ENCODE results near the gene UVSSA. TPM values are rescaled to one million over a fixed set of nuclear protein-coding genes. Genes with fewer than 3 reads are reported as not detected.

The UVSSA gene
- total and polyA plus RNA-seq, 2 experiments from 2014 or later, result 2.9 to 4.1 TPM

GRCh38 chr4:1379351-1379781, 32.4 kb downstream of the UVSSA start:
- Histone ChIP-seq H3K9me3 (ENCODE audit: low read depth) (no peaks in the 10 kb centered on the region), H3K4me1 (ENCODE audit: insufficient read depth) (no peaks in the 10 kb centered on the region), H3F3A (ENCODE audit: insufficient read depth) (no peaks in the 10 kb centered on the region), H3K36me3 (ENCODE audit: low read depth) (no peaks in the 10 kb centered on the region), H3K27ac (no peak overlapping the region), H3K4me2 (ENCODE audit: unreplicated experiment) (no peak overlapping the region), H4K20me1 (ENCODE audit: insufficient read depth) (no peaks in the 10 kb centered on the region), H3K4me3 (no peak overlapping the region), H3K9me2 (ENCODE audit: insufficient read depth) (no peaks in the 10 kb centered on the region), H3K9ac (no peak overlapping the region), H3K27me3 (replicated peaks; ENCODE audit: insufficient read depth) (no peaks in the 10 kb centered on the region), H2AFZ (no peak overlapping the region), H3K79me2 (ENCODE audit: insufficient read depth) (no peaks in the 10 kb centered on the region)
- in situ Hi-C loops (cut with MboI), result no loop called here
- WGBS, 2 experiments (ENCODE audit: low coverage in 1 of 2, low lambda C conversion rate in 2 of 2, missing lambda C conversion rate in 2 of 2), result 88 to 92% methylated on average over 25 to 27 of the region's 27 CpGs
- no peak for DNase-seq
- TF ChIP-seq EZH2phosphoT487 (IDR thresholded peaks at IDR 0.05; ENCODE audit: insufficient read depth, low read depth) (no peak), EZH2 (IDR thresholded peaks at IDR 0.05; ENCODE audit: insufficient read depth, poor library complexity, severe bottlenecking) (no peak)

DNA sequence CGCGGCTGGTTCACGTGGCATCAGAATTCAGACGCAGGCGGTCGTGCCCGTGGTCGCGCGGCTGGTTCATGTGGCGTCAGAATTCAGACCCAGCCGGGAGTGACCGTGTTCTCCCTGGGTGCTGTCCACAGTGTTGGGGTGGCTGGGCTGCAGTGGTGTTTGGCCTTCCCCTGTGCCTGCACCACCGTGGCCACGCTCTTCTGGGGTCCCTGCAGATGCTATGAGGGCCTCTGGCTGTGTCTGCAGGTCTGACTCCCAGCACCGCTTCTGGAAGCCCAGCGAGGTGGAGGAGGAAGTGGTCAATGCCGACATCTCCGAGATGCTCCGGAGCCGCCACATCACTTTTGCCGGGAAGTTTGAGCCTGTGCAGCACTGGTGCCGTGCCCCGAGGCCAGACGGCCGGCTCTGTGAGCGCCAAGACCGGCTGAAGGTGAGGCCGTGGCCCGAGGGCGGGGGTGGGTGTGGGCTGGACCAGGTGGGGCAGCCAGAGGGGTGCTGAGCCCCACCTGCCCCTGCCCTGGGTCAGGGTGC, 32.9 kb downstream of the UVSSA start:
- no peak overlapping the region for H2AFZ ChIP-seq
- WGBS, 2 experiments (ENCODE audit: low coverage in 1 of 2, low lambda C conversion rate in 2 of 2, missing lambda C conversion rate in 2 of 2), result 96 to 98% methylated on average over 24 to 31 of the region's 31 CpGs
- TF ChIP-seq EZH2phosphoT487 (IDR thresholded peaks at IDR 0.05; ENCODE audit: insufficient read depth, low read depth) (no peak), EZH2 (IDR thresholded peaks at IDR 0.05; ENCODE audit: insufficient read depth, poor library complexity, severe bottlenecking) (no peak)
- H3K36me3 ChIP-seq (ENCODE audit: low read depth), result no peaks in the 10 kb centered on the region
- H3K4me2 ChIP-seq (ENCODE audit: unreplicated experiment), result no peak overlapping the region
- H3K27ac ChIP-seq, result no peak overlapping the region
- no peaks in the 10 kb centered on the region for H3K4me1 ChIP-seq (ENCODE audit: insufficient read depth)
- in situ Hi-C loops (cut with MboI), result no loop called here
- DNase-seq, result no peak
- H4K20me1 ChIP-seq (ENCODE audit: insufficient read depth), result no peaks in the 10 kb centered on the region
- H3F3A ChIP-seq (ENCODE audit: insufficient read depth), result no peaks in the 10 kb centered on the region
- H3K27me3 ChIP-seq (replicated peaks; ENCODE audit: insufficient read depth), result no peaks in the 10 kb centered on the region
- H3K9me3 ChIP-seq (ENCODE audit: low read depth), result no peaks in the 10 kb centered on the region
- no peak overlapping the region for H3K4me3 ChIP-seq
- H3K9ac ChIP-seq, result no peak overlapping the region
- H3K79me2 ChIP-seq (ENCODE audit: insufficient read depth), result no peaks in the 10 kb centered on the region
- no peaks in the 10 kb centered on the region for H3K9me2 ChIP-seq (ENCODE audit: insufficient read depth)

GRCh38 chr4:1380368-1381151, 33.6 kb downstream of the UVSSA start:
- Histone ChIP-seq H4K20me1 (ENCODE audit: insufficient read depth) (no peaks in the 10 kb centered on the region), H3F3A (ENCODE audit: insufficient read depth) (no peaks in the 10 kb centered on the region), H3K4me1 (ENCODE audit: insufficient read depth) (no peaks in the 10 kb centered on the region), H3K79me2 (ENCODE audit: insufficient read depth) (no peaks in the 10 kb centered on the region), H3K27me3 (replicated peaks; ENCODE audit: insufficient read depth) (no peaks in the 10 kb centered on the region), H3K36me3 (ENCODE audit: low read depth) (no peaks in the 10 kb centered on the region), H3K4me3 (no peak overlapping the region), H3K27ac (no peak overlapping the region), H3K9me2 (ENCODE audit: insufficient read depth) (no peaks in the 10 kb centered on the region), H2AFZ (no peak overlapping the region), H3K9me3 (ENCODE audit: low read depth) (no peaks in the 10 kb centered on the region), H3K4me2 (ENCODE audit: unreplicated experiment) (no peak overlapping the region), H3K9ac (no peak overlapping the region)
- TF ChIP-seq EZH2 (IDR thresholded peaks at IDR 0.05; ENCODE audit: insufficient read depth, poor library complexity, severe bottlenecking), result no peak
- no peak for TF ChIP-seq EZH2phosphoT487 (IDR thresholded peaks at IDR 0.05; ENCODE audit: insufficient read depth, low read depth)
- 88 to 92% methylated on average over 33 of the region's 36 CpGs for WGBS, 2 experiments (ENCODE audit: low coverage in 1 of 2, low lambda C conversion rate in 2 of 2, missing lambda C conversion rate in 2 of 2)
- no peak for DNase-seq
- in situ Hi-C loops (cut with MboI), result no loop called here

DNA sequence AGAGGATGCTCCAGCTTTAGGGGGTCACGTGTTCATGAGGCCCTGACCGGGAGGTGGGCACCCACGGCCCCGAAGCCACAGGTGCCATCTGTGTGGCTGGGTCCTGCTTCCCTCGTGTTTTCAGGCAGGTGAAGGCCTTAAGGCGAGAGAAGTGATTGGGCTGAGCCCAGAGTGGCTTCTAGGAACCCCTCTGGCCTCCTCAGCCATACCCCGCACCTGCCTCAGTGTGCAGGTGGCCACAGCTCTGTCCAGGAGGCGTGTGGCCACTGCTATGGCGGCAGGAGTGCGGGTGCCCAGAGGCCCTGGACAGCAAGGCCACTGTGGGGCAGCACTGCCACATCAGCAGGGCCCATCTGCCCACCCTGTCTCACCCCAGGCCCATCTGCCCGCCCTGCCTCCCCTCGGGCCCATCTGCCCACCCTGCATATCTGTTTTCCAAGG, 34.2 kb downstream of the UVSSA start:
- Histone ChIP-seq H3K9me3 (ENCODE audit: low read depth) (no peaks in the 10 kb centered on the region), H3K36me3 (ENCODE audit: low read depth) (no peaks in the 10 kb centered on the region), H3K4me1 (ENCODE audit: insufficient read depth) (no peaks in the 10 kb centered on the region), H3K9me2 (ENCODE audit: insufficient read depth) (no peaks in the 10 kb centered on the region), H3K9ac (no peak overlapping the region), H2AFZ (no peak overlapping the region), H3K79me2 (ENCODE audit: insufficient read depth) (no peaks in the 10 kb centered on the region), H3K4me2 (ENCODE audit: unreplicated experiment) (no peak overlapping the region), H4K20me1 (ENCODE audit: insufficient read depth) (no peaks in the 10 kb centered on the region), H3K27me3 (replicated peaks; ENCODE audit: insufficient read depth) (no peaks in the 10 kb centered on the region), H3K27ac (no peak overlapping the region), H3K4me3 (no peak overlapping the region), H3F3A (ENCODE audit: insufficient read depth) (no peaks in the 10 kb centered on the region)
- WGBS, 2 experiments (ENCODE audit: low coverage in 1 of 2, low lambda C conversion rate in 2 of 2, missing lambda C conversion rate in 2 of 2), result 86 to 87% methylated on average over 10 to 12 of the region's 12 CpGs
- TF ChIP-seq EZH2phosphoT487 (IDR thresholded peaks at IDR 0.05; ENCODE audit: insufficient read depth, low read depth) (no peak), EZH2 (IDR thresholded peaks at IDR 0.05; ENCODE audit: insufficient read depth, poor library complexity, severe bottlenecking) (no peak)
- in situ Hi-C loops (cut with MboI), result no loop called here
- no peak for DNase-seq
